Body of pancreas (tissue), 4 donors: ENCODE results near the gene PDLIM1.

ENCODE experiments used
- CTCF ChIP-seq, 7 experiments: fragments of 450-650 bp in 4 of 7; fragments of 200-600 bp in 3 of 7; sonication (generic) in 3 of 7; IDR thresholded peaks; one replicate each; pipeline ENCODE4 v1.5.1; 2016 to 2019; ENCODE audit warnings: antibody characterized with exemption in 7 of 7
- POLR2A ChIP-seq, 3 donors: fragments of 450-650 bp; IDR thresholded peaks; one replicate each; pipeline ENCODE4 v1.6.1; 2016; ENCODE audit warnings: antibody characterized with exemption in 3 of 3, mild to moderate bottlenecking in 2 of 3

DNA sequence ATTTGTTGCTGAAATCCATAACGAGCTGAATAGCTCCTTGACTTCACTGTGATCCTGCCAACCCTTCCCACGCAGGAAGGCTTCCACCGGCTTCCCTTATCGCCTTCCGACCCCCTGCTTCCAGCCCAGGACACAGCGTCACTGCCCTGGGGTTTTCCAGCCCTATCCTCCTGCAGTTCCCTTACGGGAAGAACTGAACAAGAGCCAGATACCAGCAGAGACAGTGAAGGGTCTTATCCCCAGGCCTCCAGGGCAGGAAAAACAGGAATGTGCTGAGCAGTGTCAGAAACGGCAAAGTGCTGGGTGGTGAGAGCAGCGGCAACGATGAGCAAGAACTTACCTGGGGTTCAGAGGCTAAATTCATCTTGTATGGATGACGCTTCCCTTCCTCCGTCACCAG is 22.4 kb downstream of the PDLIM1 start:
- no peak for TF ChIP-seq CTCF (IDR thresholded peaks at IDR 0.05)
- TF ChIP-seq POLR2A (IDR thresholded peaks at IDR 0.05), result no peak
